Urothelium cell line (cell line): ENCODE measurements around the gene SNORC.
"Not testable (repeated sequence)": the region's sequence is repeated elsewhere in the genome, so short reads cannot be mapped to it uniquely, and the experiment has no call there.

Experiments used
- DNase-seq: peaks from one replicate; pipeline ENCODE4 v3.0.0; 2011; ENCODE audit warnings: low spot score, mixed read lengths
- FAIRE-seq: peaks from 2 replicates; lab custom pipeline; 2011; peaks lifted over from hg19 to GRCh38; lab: Jason Lieb, UNC

The SNORC gene

GRCh38 chr2:232870018-232870765 lies at the start of gene SNORC:
Gene SNORC (plus strand): TSS chr2:232870264. CDS start chr2:232870342, 78 bp downstream.
- FAIRE-seq (no peak), DNase-seq (no peak)

- FAIRE-seq (no peak), DNase-seq (no peak)
These were observed 40.1 kb upstream of the SNORC start for GRCh38 chr2:232829988-232830387.

- DNase-seq, result no peak
- no peak for FAIRE-seq
These were observed 38.6 kb upstream of the SNORC start for GRCh38 chr2:232831496-232831895.

- FAIRE-seq (no peak), DNase-seq (no peak)
These were observed 36.2 kb upstream of the SNORC start for GRCh38 chr2:232833830-232834229.

GRCh38 chr2:232835687-232836208 lies 34.3 kb upstream of the SNORC start:
- DNase-seq (no peak), FAIRE-seq (no peak)

GRCh38 chr2:232836934-232837333 lies 33.1 kb upstream of the SNORC start:
- DNase-seq (no peak), FAIRE-seq (peak; percentile 32)

- DNase-seq (peak; percentile 40), FAIRE-seq (no peak)
These were observed 31.6 kb upstream of the SNORC start for GRCh38 chr2:232838406-232838874.

GRCh38 chr2:232839411-232840079 lies 30.5 kb upstream of the SNORC start:
- no peak for DNase-seq
- FAIRE-seq, result no peak

- DNase-seq, result no peak
- no peak for FAIRE-seq
These were observed 27.4 kb upstream of the SNORC start for GRCh38 chr2:232842689-232843088.

- DNase-seq (no peak), FAIRE-seq (no peak)
These were observed 26.2 kb upstream of the SNORC start for GRCh38 chr2:232843834-232844233.

- no peak for DNase-seq
- no peak for FAIRE-seq
These were observed 24.0 kb upstream of the SNORC start for GRCh38 chr2:232846055-232846454.

GRCh38 chr2:232850039-232850438 lies 20.0 kb upstream of the SNORC start:
- FAIRE-seq (no peak), DNase-seq (no peak)

GRCh38 chr2:232852081-232852480 lies 18.0 kb upstream of the SNORC start:
- not testable (repeated sequence) for FAIRE-seq, DNase-seq

- DNase-seq, result no peak
- no peak for FAIRE-seq
These were observed 17.4 kb upstream of the SNORC start for GRCh38 chr2:232852676-232853075.

GRCh38 chr2:232854082-232854481 lies 16.0 kb upstream of the SNORC start:
- FAIRE-seq (no peak), DNase-seq (no peak)

- DNase-seq (no peak), FAIRE-seq (no peak)
These were observed 12.9 kb upstream of the SNORC start for GRCh38 chr2:232857158-232857563.

GRCh38 chr2:232859385-232859916 lies 10.6 kb upstream of the SNORC start:
- DNase-seq, result no peak
- no peak for FAIRE-seq

- FAIRE-seq (peak; percentile 65), DNase-seq (peak; percentile 30)
These were observed 9.3 kb upstream of the SNORC start for GRCh38 chr2:232860593-232861241.

- no peak for DNase-seq
- no peak for FAIRE-seq
These were observed 8.7 kb upstream of the SNORC start for GRCh38 chr2:232861353-232861752.

GRCh38 chr2:232863996-232864395 lies 6.1 kb upstream of the SNORC start:
- no peak for FAIRE-seq
- DNase-seq, result no peak

GRCh38 chr2:232865165-232865564 lies 4.9 kb upstream of the SNORC start:
- FAIRE-seq (no peak), DNase-seq (no peak)
